HG03342 (cell line): ENCODE data around the gene PPP4R3A.
A peak's percentile ranks its signal among the peaks of the same experiment; 100 is the strongest.
"Not testable (repeated sequence)": the region's sequence is repeated elsewhere in the genome, so short reads cannot be mapped to it uniquely, and the experiment has no call there.

ENCODE experiments used
- ATAC-seq: cut with Tn5 transposase; IDR thresholded peaks from one replicate; pipeline ENCODE4 v1.9.1; 2021; ENCODE audit warnings: mild to moderate bottlenecking, moderate library complexity; ENCODE audit not compliant: unreplicated experiment

Gene PPP4R3A

GRCh38 chr14:91510171-91511042 is at the start of gene PPP4R3A:
Gene PPP4R3A (minus strand): TSS chr14:91510310. CDS start chr14:91509647, 663 bp downstream.
- ATAC-seq = peak; percentile 79

DNA sequence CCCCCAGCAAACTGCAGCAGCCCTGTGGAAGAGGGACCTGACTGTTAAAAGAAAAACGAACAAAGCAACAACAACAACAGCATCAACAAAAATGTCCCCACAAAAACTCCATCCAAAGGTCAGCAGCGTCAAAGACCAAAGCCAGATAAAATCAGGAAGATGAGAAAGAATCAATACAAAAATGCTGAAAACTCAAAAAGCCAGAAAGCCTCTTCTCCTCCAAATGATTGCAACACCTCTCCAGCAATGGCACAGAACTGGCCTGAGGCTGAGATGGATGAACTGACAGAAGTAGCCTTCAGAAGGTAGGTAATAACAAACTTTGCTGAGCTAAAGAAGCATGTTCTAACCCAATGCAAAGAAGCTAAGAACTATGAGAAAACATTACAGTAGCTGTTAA is 45.4 kb upstream of the PPP4R3A start:
- ATAC-seq = no peak

DNA sequence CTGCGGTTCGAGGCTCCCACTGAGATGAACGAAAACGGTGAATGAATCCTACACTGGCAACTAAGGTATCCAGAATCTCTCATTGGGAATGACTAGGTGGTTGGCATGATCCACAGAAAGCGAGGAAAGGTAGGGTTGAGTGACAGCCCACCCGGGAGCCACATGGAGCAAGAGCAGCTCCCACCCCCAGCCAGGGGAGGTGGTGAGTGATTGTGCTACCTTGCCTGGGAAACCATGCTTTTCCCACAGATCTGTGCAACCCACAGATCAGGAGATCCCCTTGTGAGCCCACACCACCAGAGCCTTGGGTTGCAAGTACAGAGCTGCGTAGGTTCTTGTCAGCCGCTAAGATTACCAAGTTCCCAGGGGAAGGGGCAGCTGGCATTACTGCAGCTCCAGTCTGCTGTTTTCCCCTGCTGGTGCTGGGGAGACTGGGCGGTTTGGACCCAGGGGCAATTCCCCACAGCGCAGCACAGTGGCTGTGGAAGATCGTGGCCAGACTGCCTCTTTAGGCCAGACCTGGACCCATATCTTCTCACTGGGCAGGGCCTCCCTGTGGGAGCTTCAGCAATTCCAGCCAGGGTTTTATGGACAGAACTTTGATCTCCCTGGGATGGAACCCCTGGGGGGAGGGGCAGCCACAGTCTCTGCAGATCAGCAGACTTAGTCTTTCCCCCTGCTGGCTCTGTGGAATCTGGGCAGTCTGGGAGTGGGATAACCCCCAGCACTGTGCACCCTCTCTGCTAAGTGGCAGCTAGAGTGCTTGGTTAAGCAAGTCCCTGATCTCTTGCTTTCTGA is 44.6 kb upstream of the PPP4R3A start:
- ATAC-seq = no peak

- no peak for ATAC-seq
Observed at GRCh38 chr14:91548108-91548507, 38.0 kb upstream of the PPP4R3A start.

DNA sequence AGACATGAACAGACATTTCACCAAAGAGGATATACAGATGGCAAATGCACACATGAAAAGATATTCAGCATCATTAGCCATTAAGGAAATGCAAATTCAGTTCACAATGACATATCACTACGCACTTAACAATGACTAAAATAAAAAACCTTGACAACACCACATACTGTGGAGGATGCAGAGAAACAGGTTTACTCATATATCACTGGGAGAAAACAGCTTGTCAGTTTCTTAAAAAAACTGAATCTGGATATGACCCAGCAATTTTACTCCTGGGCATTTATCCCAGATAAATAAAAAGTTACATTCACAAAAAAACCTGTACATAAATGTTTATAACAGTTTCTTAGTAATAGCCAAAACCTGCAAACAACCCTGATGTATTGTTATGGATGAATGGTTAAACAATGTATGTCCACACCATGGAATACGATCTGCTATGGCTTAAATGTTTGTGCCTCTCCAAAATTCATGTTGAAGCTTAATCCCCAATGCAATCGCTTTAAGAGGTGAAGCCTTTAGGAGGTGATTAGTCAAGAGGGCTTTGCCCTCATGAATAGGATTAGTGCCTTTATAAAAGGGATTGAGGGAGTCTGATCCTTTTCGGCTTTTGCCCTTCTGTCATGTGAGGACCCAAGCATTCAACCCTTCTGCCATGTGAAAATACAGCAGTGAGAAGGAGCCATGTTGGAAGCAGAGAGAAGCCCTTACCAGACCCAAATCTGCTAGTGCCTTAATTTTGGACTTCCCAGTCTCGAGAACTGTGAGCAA is 36.0 kb upstream of the PPP4R3A start:
- ATAC-seq = no peak

DNA sequence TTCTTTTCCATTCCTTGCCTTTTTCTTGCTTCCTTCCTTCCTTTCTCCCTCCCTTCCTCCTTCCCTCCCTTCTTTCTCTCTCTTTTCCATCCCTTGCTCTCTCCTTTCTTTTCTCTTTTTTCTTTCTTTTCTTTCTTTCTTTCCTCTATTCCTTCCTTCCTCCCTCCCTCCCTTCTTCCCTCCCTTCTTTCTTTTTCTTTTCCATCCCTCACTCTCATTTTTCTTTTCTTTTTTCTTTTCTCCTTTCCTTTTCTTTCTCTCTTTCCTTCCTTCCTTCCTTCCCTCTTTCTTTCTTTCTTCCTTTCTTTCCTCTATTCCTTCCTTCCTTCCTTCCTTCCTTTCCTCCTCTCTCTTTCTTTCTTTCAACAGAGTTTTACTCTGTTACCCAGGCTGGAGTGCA is 35.1 kb upstream of the PPP4R3A start:
- ATAC-seq = no peak

DNA sequence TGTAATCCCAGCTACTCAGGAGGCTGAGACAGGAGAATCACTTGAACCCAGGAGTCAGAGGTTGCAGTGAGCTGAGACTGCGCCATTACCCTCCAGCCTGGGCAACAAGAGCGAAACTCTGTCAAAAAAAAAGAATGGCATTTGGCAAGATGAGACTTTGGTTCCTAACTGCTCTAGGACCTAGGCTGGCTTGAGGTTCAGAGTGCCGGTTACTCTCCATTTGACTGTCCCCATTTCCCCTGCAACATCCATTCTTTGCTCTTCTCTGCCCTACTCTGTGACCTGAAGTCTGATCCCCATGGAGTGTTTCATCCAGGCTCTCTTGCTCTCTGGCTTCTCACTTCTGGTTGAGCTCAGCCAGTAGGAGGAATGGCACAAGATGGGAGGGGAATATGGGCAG is 26.2 kb upstream of the PPP4R3A start:
- no peak for ATAC-seq

- ATAC-seq = not testable (repeated sequence)
Observed at GRCh38 chr14:91534059-91534458, 23.9 kb upstream of the PPP4R3A start.

DNA sequence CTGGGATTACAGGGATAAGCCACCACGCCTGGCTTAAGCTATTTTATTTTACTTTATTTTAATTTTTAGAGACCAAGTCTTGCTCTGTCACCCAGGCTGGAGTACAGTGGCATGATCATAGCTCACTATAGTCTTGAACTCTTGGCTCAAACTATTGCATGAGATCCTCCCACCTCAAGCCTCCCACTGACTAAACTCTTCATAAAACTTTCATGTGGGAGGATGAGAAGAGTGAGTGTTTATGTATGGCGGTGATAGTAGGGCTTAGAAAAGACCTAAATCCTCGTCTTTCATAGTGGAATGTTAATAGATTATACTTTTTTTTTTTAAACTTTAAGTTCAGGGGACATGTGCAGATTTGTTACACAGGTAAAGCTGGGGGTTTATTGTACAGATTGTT is 23.5 kb upstream of the PPP4R3A start:
- ATAC-seq = no peak

- no peak for ATAC-seq
Observed at GRCh38 chr14:91523972-91524371, 13.9 kb upstream of the PPP4R3A start.

- no peak for ATAC-seq
Observed at GRCh38 chr14:91521061-91521640, 11.0 kb upstream of the PPP4R3A start.

DNA sequence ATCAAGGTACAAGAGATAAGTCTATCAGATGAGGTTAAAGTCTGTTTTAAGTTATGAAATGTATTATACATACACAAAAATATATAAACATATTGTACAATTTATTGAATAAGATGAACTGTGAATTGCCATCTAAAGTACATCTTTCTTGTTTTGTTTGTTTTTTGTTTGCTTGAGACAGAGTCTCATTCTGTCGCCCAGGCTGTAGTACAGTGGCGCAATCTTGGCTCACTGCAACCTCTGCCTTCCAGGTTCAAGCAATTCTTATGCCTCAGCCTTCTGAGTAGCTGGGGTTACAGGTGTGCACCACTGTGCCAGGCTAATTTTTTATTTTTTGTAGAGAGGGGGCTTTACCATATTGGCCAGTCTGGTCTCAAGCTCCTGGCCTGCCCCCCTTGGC is 10.0 kb upstream of the PPP4R3A start:
- ATAC-seq = no peak

- ATAC-seq = no peak
Observed at GRCh38 chr14:91519239-91520036, 9.3 kb upstream of the PPP4R3A start.

DNA sequence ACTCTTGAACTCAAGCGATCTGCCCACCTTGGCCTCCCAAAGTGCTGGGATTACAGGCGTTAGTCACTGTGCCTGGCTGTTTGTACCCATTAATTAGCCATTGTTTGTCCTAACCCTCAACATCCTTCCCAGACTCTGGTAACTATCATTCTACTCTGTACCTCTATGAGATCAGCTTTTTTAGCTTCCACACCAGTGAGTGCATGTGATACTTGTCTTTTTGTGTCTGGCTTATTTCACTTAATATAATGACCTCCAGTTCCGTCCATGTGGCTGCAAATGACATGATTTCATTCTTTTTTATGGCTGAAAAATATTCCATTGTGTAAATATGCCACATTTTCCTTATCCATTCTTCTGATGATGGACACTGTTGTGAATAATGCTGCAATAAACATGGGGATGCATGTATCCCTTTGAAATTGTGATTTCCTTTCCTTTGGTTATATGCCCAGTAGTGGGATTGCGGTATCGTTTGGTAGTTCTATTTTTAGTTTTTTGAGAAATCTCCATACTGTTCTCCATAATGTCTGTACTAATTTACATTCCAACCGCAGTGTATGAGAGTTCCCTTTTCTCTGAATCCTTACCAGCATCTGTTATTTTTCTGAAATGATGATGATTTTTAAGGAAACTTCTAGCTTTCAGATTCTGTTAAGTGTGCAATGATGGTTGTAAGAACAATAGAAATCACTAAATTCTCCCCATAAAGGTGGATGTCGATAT is 6.7 kb upstream of the PPP4R3A start:
- no peak for ATAC-seq

GRCh38 chr14:91515979-91516378 is 5.9 kb upstream of the PPP4R3A start:
- ATAC-seq = no peak

DNA sequence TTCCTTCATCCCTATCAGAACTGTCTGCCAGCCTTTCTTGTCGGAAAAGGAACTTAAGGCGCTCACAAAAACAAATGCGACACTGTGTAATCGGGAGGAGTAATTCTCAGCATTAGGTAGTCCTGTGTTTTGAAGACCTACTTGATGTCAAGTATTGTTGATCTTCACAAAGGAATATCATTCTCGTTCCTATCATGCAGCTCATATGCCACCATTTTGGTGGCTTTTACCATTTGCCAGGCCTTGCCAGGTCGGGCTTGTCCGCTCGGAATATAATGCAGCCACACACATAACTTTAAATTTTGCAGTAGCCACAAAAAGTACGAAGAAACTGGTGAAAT is 903 bp upstream of the PPP4R3A start:
- no peak for ATAC-seq

- peak; percentile 15 for ATAC-seq
Observed at GRCh38 chr14:91509878-91510170, 286 bp downstream of the PPP4R3A start.

GRCh38 chr14:91509083-91509877 is 830 bp downstream of the PPP4R3A start:
- ATAC-seq = peak; percentile 22

GRCh38 chr14:91508105-91508504 is 2.0 kb downstream of the PPP4R3A start:
- ATAC-seq = no peak
